Measurements from ENCODE around the gene CACNA1C. TPM values are rescaled to one million over a fixed set of nuclear protein-coding genes. Genes with fewer than 3 reads are reported as not detected.

CACNA1C gene
- total RNA-seq, 1 experiment from 2014 or later = 1.1 TPM

DNA sequence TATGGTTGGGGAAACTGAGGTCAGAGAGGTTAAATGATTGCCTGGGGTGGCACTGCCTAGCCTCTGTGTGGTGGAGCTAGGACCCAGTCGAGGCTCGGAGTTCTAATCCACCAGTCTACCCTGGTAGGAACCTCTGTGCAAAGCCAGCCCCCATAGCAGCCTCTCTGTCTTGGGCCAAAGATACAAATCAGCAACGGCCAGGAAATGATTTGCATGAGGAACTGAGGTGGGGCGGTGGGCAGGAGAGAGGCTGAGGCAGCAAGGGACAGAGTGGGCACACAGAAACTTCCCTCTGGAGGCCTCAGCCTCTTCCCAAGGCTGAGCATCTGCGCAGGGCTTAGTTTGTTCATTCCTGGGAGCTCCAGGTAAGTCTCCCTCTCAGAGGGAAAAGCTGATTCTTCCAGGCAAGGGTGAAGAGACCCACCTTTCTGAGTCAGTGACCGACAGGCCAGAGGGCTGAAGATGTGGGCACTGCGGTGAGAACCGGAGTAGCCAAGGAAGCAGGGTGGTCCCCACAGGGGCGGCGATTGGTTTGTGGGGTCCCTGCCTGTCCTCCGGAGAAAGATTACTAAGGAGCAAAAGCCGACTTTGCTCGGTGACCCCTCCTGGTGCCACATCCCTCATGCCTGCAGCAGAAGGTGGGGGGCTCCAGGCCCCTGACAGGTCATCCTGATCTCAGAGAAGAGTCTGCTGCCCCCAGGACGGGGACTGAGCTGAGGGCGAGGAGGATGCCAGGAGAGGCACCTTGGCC is 134.6 kb downstream of the CACNA1C start:
- no peaks in the 10 kb centered on the region for H3K79me1 ChIP-seq (ENCODE audit: insufficient read depth, low read depth, low read length, poor library complexity, severe bottlenecking)
- no peak overlapping the region for H2BK120ac ChIP-seq (ENCODE audit: low read depth, low read length, poor library complexity, severe bottlenecking)
- H3K14ac ChIP-seq (ENCODE audit: insufficient read depth, low read length) = no peak overlapping the region; the same call in 1 of the 2 replicates
- no peak overlapping the region for H3K18ac ChIP-seq (ENCODE audit: insufficient read length, low read depth, low read length)
- peaks cover 20% of the 10 kb centered on the region; the same call in 1 of the 2 replicates for H3K4me1 ChIP-seq (ENCODE audit: insufficient read depth, low read length)
- peaks cover 4% of the 10 kb centered on the region; the same call in 1 of the 2 replicates for H3K27me3 Mint-ChIP-seq (ENCODE audit: low read depth)
- no peaks in the 10 kb centered on the region for H4K20me1 ChIP-seq (ENCODE audit: control insufficient read depth, insufficient read depth, insufficient read length)
- TF ChIP-seq, protein P1, sequence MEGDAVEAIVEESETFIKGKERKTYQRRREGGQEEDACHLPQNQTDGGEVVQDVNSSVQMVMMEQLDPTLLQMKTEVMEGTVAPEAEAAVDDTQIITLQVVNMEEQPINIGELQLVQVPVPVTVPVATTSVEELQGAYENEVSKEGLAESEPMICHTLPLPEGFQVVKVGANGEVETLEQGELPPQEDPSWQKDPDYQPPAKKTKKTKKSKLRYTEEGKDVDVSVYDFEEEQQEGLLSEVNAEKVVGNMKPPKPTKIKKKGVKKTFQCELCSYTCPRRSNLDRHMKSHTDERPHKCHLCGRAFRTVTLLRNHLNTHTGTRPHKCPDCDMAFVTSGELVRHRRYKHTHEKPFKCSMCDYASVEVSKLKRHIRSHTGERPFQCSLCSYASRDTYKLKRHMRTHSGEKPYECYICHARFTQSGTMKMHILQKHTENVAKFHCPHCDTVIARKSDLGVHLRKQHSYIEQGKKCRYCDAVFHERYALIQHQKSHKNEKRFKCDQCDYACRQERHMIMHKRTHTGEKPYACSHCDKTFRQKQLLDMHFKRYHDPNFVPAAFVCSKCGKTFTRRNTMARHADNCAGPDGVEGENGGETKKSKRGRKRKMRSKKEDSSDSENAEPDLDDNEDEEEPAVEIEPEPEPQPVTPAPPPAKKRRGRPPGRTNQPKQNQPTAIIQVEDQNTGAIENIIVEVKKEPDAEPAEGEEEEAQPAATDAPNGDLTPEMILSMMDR (conservative IDR thresholded peaks at IDR 0.05) = no peak
- no peak overlapping the region for H2BK12ac ChIP-seq (ENCODE audit: insufficient read length, low read depth, low read length)
- no peak for DNase-seq
- H3K56ac ChIP-seq (ENCODE audit: insufficient read length, low read depth, low read length) = no peak overlapping the region
- no peak overlapping the region for H2BK15ac ChIP-seq (ENCODE audit: low read depth, low read length)
- H3K4me1 Mint-ChIP-seq = peaks cover 57 to 61% of the 10 kb centered on the region in 2 experiments
- no peak overlapping the region for H2AFZ ChIP-seq (ENCODE audit: low read length)
- WGBS (ENCODE audit: extremely low coverage, insufficient read length, low lambda C conversion rate) = no CpG with 5 or more reads among the region's 15 CpGs
- H3K23me2 ChIP-seq (ENCODE audit: insufficient read length, low read depth, low read length, poor library complexity, severe bottlenecking) = no peaks in the 10 kb centered on the region
- no peak overlapping the region for H2BK20ac ChIP-seq (ENCODE audit: low read depth, low read length, poor library complexity, severe bottlenecking)
- peak overlapping the region in 2 of 3 experiments; percentile 85 to 92; a peak in 3 of 7 replicates for H3K27ac Mint-ChIP-seq
- no peak overlapping the region for H3K9ac ChIP-seq (ENCODE audit: extremely low read depth, insufficient read length, low read length)
- no peak overlapping the region for H2AK5ac ChIP-seq (ENCODE audit: insufficient read length, low read length)
- no peaks in the 10 kb centered on the region for H3K9me3 ChIP-seq (ENCODE audit: control insufficient read depth, low read depth, low read length)
- H4K8ac ChIP-seq (replicated peaks; ENCODE audit: insufficient read length, low read depth, low read length) = no peak overlapping the region
- no peak overlapping the region for H3K4me3 Mint-ChIP-seq
- H4K91ac ChIP-seq (ENCODE audit: insufficient read length, low read depth, low read length) = no peak overlapping the region
- no peak overlapping the region for H3K27ac ChIP-seq (ENCODE audit: insufficient read length, low read depth, low read length)
- H3K4ac ChIP-seq (ENCODE audit: low read depth, low read length) = no peak overlapping the region
- H3T11ph ChIP-seq (ENCODE audit: low read length) = no peak overlapping the region
- no peak overlapping the region for H2BK5ac ChIP-seq (ENCODE audit: insufficient read length, low read length)
- H3K4me2 ChIP-seq (ENCODE audit: insufficient read depth, insufficient read length, low read length) = no peak overlapping the region
- no peaks in the 10 kb centered on the region; a peak in 2 of 5 replicates for H3K9me3 Mint-ChIP-seq
- no peaks in the 10 kb centered on the region for H3K27me3 ChIP-seq (ENCODE audit: insufficient read depth, low read length)
- peaks cover 0 to 1% (median 0%) of the 10 kb centered on the region in 3 experiments; a peak in 1 of 7 replicates for H3K36me3 Mint-ChIP-seq (ENCODE audit: insufficient read depth in 1 of 3, low read depth in 3 of 3)
- H3K79me2 ChIP-seq (ENCODE audit: insufficient read depth, low read length) = no peaks in the 10 kb centered on the region
- no peak overlapping the region for H4K5ac ChIP-seq (ENCODE audit: insufficient read length, low read depth, low read length)
- no peak overlapping the region for H3K23ac ChIP-seq (ENCODE audit: insufficient read length, low read depth, low read length)

All from H9 (cell line).